GM18867 (cell line): ENCODE data around the gene AGRP.

Experiments
- ATAC-seq: cut with Tn5 transposase; IDR thresholded peaks from one replicate; pipeline ENCODE4 v1.9.1; 2021; ENCODE audit warnings: mild to moderate bottlenecking, moderate library complexity; ENCODE audit not compliant: unreplicated experiment

Gene AGRP

GRCh38 chr16:67445913-67446907, 37.1 kb downstream of the AGRP start:
- ATAC-seq = no peak

- no peak for ATAC-seq
Observed at GRCh38 chr16:67445441-67445912, 37.9 kb downstream of the AGRP start.

- no peak for ATAC-seq
Observed at GRCh38 chr16:67445126-67445426, 38.3 kb downstream of the AGRP start.

- ATAC-seq = no peak
Observed at GRCh38 chr16:67444259-67445125, 38.9 kb downstream of the AGRP start.

- ATAC-seq = no peak
Observed at GRCh38 chr16:67443265-67443664, 40.1 kb downstream of the AGRP start.

GRCh38 chr16:67442581-67443255, 40.6 kb downstream of the AGRP start:
- no peak for ATAC-seq

- no peak for ATAC-seq
Observed at GRCh38 chr16:67441907-67442306, 41.4 kb downstream of the AGRP start.

GRCh38 chr16:67441271-67441753, 42.0 kb downstream of the AGRP start:
- ATAC-seq = no peak

- ATAC-seq = no peak
Observed at GRCh38 chr16:67438824-67439393, 44.4 kb downstream of the AGRP start.

GRCh38 chr16:67438098-67438791, 45.1 kb downstream of the AGRP start:
- ATAC-seq = no peak

GRCh38 chr16:67437513-67437912, 45.8 kb downstream of the AGRP start:
- ATAC-seq = peak; percentile 51

GRCh38 chr16:67436640-67437193, 46.6 kb downstream of the AGRP start:
- no peak for ATAC-seq

GRCh38 chr16:67435758-67436164, 47.6 kb downstream of the AGRP start:
- ATAC-seq = no peak

GRCh38 chr16:67433131-67433719, 50.1 kb downstream of the AGRP start:
- ATAC-seq = no peak
